ENCODE results near the gene ADAM22.

The ADAM22 gene

DNA sequence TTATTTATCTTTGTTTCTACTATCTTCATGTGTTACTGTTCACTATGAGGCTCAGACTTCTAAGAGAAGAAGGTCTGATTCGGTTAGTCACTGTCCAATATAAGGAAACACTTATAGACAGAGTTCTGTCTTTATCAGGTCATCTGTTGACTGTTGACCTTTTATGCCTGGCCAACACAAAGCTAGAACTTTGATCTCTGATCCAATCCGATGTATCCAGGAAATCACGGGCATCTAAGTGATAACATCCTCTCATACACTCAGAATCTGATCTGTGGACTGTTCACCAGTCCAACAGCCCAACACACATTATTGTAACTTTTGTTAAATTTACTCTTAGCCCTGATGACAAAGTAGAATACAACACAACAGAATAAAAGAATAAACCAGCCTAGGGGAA lies 171.2 kb downstream of the ADAM22 start:
- no peak overlapping the region for H2AFZ ChIP-seq (ENCODE audit: low read depth, low read length, severe bottlenecking)
- TF ChIP-seq, protein P1, sequence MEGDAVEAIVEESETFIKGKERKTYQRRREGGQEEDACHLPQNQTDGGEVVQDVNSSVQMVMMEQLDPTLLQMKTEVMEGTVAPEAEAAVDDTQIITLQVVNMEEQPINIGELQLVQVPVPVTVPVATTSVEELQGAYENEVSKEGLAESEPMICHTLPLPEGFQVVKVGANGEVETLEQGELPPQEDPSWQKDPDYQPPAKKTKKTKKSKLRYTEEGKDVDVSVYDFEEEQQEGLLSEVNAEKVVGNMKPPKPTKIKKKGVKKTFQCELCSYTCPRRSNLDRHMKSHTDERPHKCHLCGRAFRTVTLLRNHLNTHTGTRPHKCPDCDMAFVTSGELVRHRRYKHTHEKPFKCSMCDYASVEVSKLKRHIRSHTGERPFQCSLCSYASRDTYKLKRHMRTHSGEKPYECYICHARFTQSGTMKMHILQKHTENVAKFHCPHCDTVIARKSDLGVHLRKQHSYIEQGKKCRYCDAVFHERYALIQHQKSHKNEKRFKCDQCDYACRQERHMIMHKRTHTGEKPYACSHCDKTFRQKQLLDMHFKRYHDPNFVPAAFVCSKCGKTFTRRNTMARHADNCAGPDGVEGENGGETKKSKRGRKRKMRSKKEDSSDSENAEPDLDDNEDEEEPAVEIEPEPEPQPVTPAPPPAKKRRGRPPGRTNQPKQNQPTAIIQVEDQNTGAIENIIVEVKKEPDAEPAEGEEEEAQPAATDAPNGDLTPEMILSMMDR (IDR thresholded peaks at IDR 0.05; ENCODE audit: insufficient read depth, low read length, poor library complexity, severe bottlenecking) = no peak
- TF ChIP-seq EZH2phosphoT487 (conservative IDR thresholded peaks at IDR 0.05; ENCODE audit: low read length) = no peak
- H3K36me3 ChIP-seq (ENCODE audit: low read length) = no peaks in the 10 kb centered on the region
- no peak overlapping the region for H3K4me3 ChIP-seq (ENCODE audit: insufficient read depth, low read length, poor library complexity, severe bottlenecking)
- no peaks in the 10 kb centered on the region for H4K20me1 ChIP-seq (ENCODE audit: low read depth, low read length)
- no peak overlapping the region for H3K4me2 ChIP-seq (ENCODE audit: low read depth, low read length, poor library complexity, severe bottlenecking)
- H3K79me2 ChIP-seq (ENCODE audit: insufficient read depth, low read length) = no peaks in the 10 kb centered on the region
- no peaks in the 10 kb centered on the region for H3K27me3 ChIP-seq (ENCODE audit: low read length)
- no peaks in the 10 kb centered on the region for H3K9me3 ChIP-seq (ENCODE audit: insufficient read depth, low read length)
- H3K27ac ChIP-seq (ENCODE audit: low read depth, low read length) = no peak overlapping the region
- H3K9me2 ChIP-seq (replicated peaks; ENCODE audit: insufficient read depth, low read length) = no peaks in the 10 kb centered on the region
- no peaks in the 10 kb centered on the region for H3F3A ChIP-seq (ENCODE audit: insufficient read depth)
- H3K9ac ChIP-seq (ENCODE audit: low read length) = no peak overlapping the region

DNA sequence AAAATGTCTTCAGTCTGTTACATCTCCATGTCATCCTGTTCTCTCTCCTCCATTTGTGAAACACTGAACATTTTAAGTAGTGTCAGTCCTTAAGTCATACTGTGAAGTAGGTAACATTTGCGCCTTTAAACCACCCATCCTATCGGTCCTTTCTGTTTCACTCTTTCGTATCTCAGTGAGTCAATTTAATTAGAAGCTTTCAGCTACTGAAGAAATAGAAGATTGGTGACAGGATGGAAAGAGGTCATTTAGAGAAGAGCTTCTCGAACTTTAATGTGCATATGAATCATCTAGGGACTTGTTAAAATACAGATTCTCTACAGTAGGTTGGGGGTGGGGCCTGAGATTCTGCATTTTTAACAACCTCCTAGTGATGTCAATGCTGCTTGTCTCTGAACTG lies 172.4 kb downstream of the ADAM22 start:
- Histone ChIP-seq H3K27me3 (ENCODE audit: low read length) (no peaks in the 10 kb centered on the region), H3K9ac (ENCODE audit: low read length) (no peak overlapping the region), H4K20me1 (ENCODE audit: low read depth, low read length) (no peaks in the 10 kb centered on the region), H2AFZ (ENCODE audit: low read depth, low read length, severe bottlenecking) (no peak overlapping the region), H3F3A (ENCODE audit: insufficient read depth) (no peaks in the 10 kb centered on the region), H3K4me3 (ENCODE audit: insufficient read depth, low read length, poor library complexity, severe bottlenecking) (no peak overlapping the region), H3K9me3 (ENCODE audit: insufficient read depth, low read length) (no peaks in the 10 kb centered on the region), H3K4me2 (ENCODE audit: low read depth, low read length, poor library complexity, severe bottlenecking) (no peak overlapping the region), H3K36me3 (ENCODE audit: low read length) (no peaks in the 10 kb centered on the region), H3K9me2 (replicated peaks; ENCODE audit: insufficient read depth, low read length) (no peaks in the 10 kb centered on the region), H3K79me2 (ENCODE audit: insufficient read depth, low read length) (no peaks in the 10 kb centered on the region), H3K27ac (ENCODE audit: low read depth, low read length) (no peak overlapping the region)
- TF ChIP-seq, protein P1 (IDR thresholded peaks at IDR 0.05; ENCODE audit: insufficient read depth, low read length, poor library complexity, severe bottlenecking) = no peak
- no peak for TF ChIP-seq EZH2phosphoT487 (conservative IDR thresholded peaks at IDR 0.05; ENCODE audit: low read length)

DNA sequence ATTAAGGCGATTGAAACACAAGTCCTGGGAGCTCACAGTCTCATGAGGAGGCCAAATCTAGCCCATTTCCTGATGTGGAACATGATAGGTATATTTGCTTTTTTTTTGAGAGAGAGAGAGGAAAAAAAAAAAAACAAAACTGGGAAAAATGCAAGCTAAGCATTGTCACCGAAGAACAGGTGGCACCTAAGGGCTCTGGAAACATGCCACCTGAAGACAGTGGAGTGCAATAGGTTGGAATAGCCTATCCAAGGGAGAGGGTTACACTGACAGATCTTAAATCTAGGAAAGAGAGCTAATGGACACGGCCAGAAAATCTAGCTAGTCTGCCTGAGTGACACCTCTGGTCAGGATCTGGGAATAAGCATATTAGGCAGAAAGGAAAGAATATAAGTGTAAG lies 175.6 kb downstream of the ADAM22 start:
- Histone ChIP-seq H3K79me2 (ENCODE audit: insufficient read depth, low read length) (no peaks in the 10 kb centered on the region), H3K4me2 (ENCODE audit: low read depth, low read length, poor library complexity, severe bottlenecking) (no peak overlapping the region), H3K9me3 (ENCODE audit: insufficient read depth, low read length) (no peaks in the 10 kb centered on the region), H3K27me3 (ENCODE audit: low read length) (no peaks in the 10 kb centered on the region), H3K27ac (ENCODE audit: low read depth, low read length) (no peak overlapping the region), H3F3A (ENCODE audit: insufficient read depth) (no peaks in the 10 kb centered on the region), H3K9me2 (replicated peaks; ENCODE audit: insufficient read depth, low read length) (no peaks in the 10 kb centered on the region), H4K20me1 (ENCODE audit: low read depth, low read length) (no peaks in the 10 kb centered on the region), H3K9ac (ENCODE audit: low read length) (no peak overlapping the region), H3K36me3 (ENCODE audit: low read length) (no peaks in the 10 kb centered on the region), H3K4me3 (ENCODE audit: insufficient read depth, low read length, poor library complexity, severe bottlenecking) (no peak overlapping the region), H2AFZ (ENCODE audit: low read depth, low read length, severe bottlenecking) (no peak overlapping the region)
- TF ChIP-seq, protein P1 (IDR thresholded peaks at IDR 0.05; ENCODE audit: insufficient read depth, low read length, poor library complexity, severe bottlenecking) = no peak
- no peak for TF ChIP-seq EZH2phosphoT487 (conservative IDR thresholded peaks at IDR 0.05; ENCODE audit: low read length)
